Natural killer cell treated with Interleukin-12 subunit alpha and Interleukin-12 subunit beta and Interleukin-15 and Interleukin-18, amount 100 ng/mL, for 72 hours (primary cell): ENCODE results near the gene CCDC146. TPM values are rescaled to one million over a fixed set of nuclear protein-coding genes. Genes with fewer than 3 reads are reported as not detected.
"Not testable (repeated sequence)": the region's sequence is repeated elsewhere in the genome, so short reads cannot be mapped to it uniquely, and the experiment has no call there.

Source experiments
- ATAC-seq, 2 donors: fragments of 150-1000 bp; cut with Tn5 transposase in 1 of 2; sonication (Bioruptor Pico), chemical (Tn5 transposase) in 1 of 2; 2 replicates each; pipeline ENCODE4 v1.10.0; 2021
- DNase-seq: peaks from one replicate; pipeline ENCODE4 v3.0.0; 2022; ENCODE audit warnings: low spot score
- H3K27ac Mint-ChIP-seq, 2 donors: 1 replicate in 1 of 2; 2 replicates in 1 of 2; pipeline ENCODE4 v1.8.0; 2022; ENCODE audit warnings: mixed read lengths in 2 of 2, mild to moderate bottlenecking in 1 of 2, moderate library complexity in 1 of 2
- H3K27me3 Mint-ChIP-seq, 2 donors: 1 replicate in 1 of 2; 2 replicates in 1 of 2; pipeline ENCODE4 v1.8.0; 2022; ENCODE audit warnings: mixed read lengths in 2 of 2
- H3K36me3 Mint-ChIP-seq: one replicate; pipeline ENCODE4 v1.8.0; 2022; ENCODE audit warnings: mixed read lengths
- H3K4me1 Mint-ChIP-seq, 2 donors: 1 replicate in 1 of 2; 2 replicates in 1 of 2; pipeline ENCODE4 v1.8.0; 2022; ENCODE audit warnings: low read depth in 2 of 2, mixed read lengths in 2 of 2, mild to moderate bottlenecking in 1 of 2
- H3K4me3 Mint-ChIP-seq: one replicate; pipeline ENCODE4 v1.8.0; 2022; ENCODE audit warnings: mixed read lengths
- H3K9me3 Mint-ChIP-seq: 2 replicates; pipeline ENCODE4 v1.8.0; 2022; ENCODE audit warnings: mixed read lengths
- total RNA-seq, 2 donors: library from RNA; stranded (reverse); gene quantifications; one replicate each; pipeline ENCODE4 v1.2.3, GENCODE V29; 2022

CCDC146 gene
- total RNA-seq, 2 donors from 2014 or later: 3.2 to 3.4 TPM

GRCh38 chr7:77252506-77252905, 130.1 kb downstream of the CCDC146 start:
- ATAC-seq: no peak
- Mint-ChIP-seq H3K4me3 (no peak overlapping the region), H3K27me3 (no peaks in the 10 kb centered on the region), H3K27ac (peak overlapping the region in 1 of 2 donors; percentile 52), H3K36me3 (peaks cover 5% of the 10 kb centered on the region), H3K9me3 (no peaks in the 10 kb centered on the region), H3K4me1 (peaks cover 10% of the 10 kb centered on the region in 2 donors)
- no peak for DNase-seq

- H3K4me3 Mint-ChIP-seq: no peak overlapping the region
- no peaks in the 10 kb centered on the region for H3K27me3 Mint-ChIP-seq
- H3K9me3 Mint-ChIP-seq: no peaks in the 10 kb centered on the region
- H3K36me3 Mint-ChIP-seq: peaks cover 5% of the 10 kb centered on the region
- ATAC-seq (no peak), DNase-seq (no peak)
- H3K27ac Mint-ChIP-seq: peak overlapping the region in 1 of 2 donors; percentile 22
- peaks cover 10% of the 10 kb centered on the region in 2 donors for H3K4me1 Mint-ChIP-seq
Measured at GRCh38 chr7:77253151-77253550, 130.7 kb downstream of the CCDC146 start.

GRCh38 chr7:77254429-77254828, 132.0 kb downstream of the CCDC146 start:
- ATAC-seq (no peak), DNase-seq (no peak)
- Mint-ChIP-seq H3K4me1 (peaks cover 10% of the 10 kb centered on the region in 2 donors), H3K9me3 (no peaks in the 10 kb centered on the region), H3K36me3 (peaks cover 5% of the 10 kb centered on the region), H3K27ac (peak overlapping the region in 1 of 2 donors; percentile 22), H3K4me3 (no peak overlapping the region), H3K27me3 (no peaks in the 10 kb centered on the region)

- DNase-seq: no peak
- H3K4me3 Mint-ChIP-seq: no peak overlapping the region
- no peak overlapping the region for H3K27ac Mint-ChIP-seq
- peaks cover 10% of the 10 kb centered on the region in 2 donors for H3K4me1 Mint-ChIP-seq
- no peaks in the 10 kb centered on the region for H3K9me3 Mint-ChIP-seq
- peaks cover 5% of the 10 kb centered on the region for H3K36me3 Mint-ChIP-seq
- no peak for ATAC-seq
- no peaks in the 10 kb centered on the region for H3K27me3 Mint-ChIP-seq
Measured at GRCh38 chr7:77254915-77255314, 132.5 kb downstream of the CCDC146 start.

GRCh38 chr7:77258014-77258413, 135.6 kb downstream of the CCDC146 start:
- no peak for ATAC-seq
- Mint-ChIP-seq H3K9me3 (no peaks in the 10 kb centered on the region), H3K36me3 (peaks cover 5% of the 10 kb centered on the region), H3K4me3 (no peak overlapping the region), H3K27ac (no peak overlapping the region), H3K4me1 (peaks cover 10% of the 10 kb centered on the region in 2 donors), H3K27me3 (no peaks in the 10 kb centered on the region)
- no peak for DNase-seq

GRCh38 chr7:77258593-77258992, 136.2 kb downstream of the CCDC146 start:
- ATAC-seq: no peak
- H3K4me1 Mint-ChIP-seq: peaks cover 4% of the 10 kb centered on the region in 2 donors
- no peaks in the 10 kb centered on the region for H3K27me3 Mint-ChIP-seq
- no peak overlapping the region for H3K27ac Mint-ChIP-seq
- H3K4me3 Mint-ChIP-seq: no peak overlapping the region
- H3K36me3 Mint-ChIP-seq: peaks cover 4% of the 10 kb centered on the region
- no peak for DNase-seq
- no peaks in the 10 kb centered on the region for H3K9me3 Mint-ChIP-seq

- Mint-ChIP-seq H3K27me3 (no peaks in the 10 kb centered on the region), H3K27ac (no peak overlapping the region), H3K9me3 (no peaks in the 10 kb centered on the region), H3K4me3 (no peak overlapping the region), H3K4me1 (peaks cover 0 to 11% of the 10 kb centered on the region in 2 donors), H3K36me3 (no peaks in the 10 kb centered on the region)
- ATAC-seq (no peak), DNase-seq (no peak)
Measured at GRCh38 chr7:77262316-77262715, 139.9 kb downstream of the CCDC146 start.

GRCh38 chr7:77265666-77266065, 143.3 kb downstream of the CCDC146 start:
- Mint-ChIP-seq H3K4me3 (peak overlapping the region; percentile 55), H3K27me3 (no peaks in the 10 kb centered on the region), H3K4me1 (peaks cover 5 to 15% of the 10 kb centered on the region in 2 donors), H3K9me3 (no peaks in the 10 kb centered on the region), H3K27ac (peak overlapping the region in 1 of 2 donors; percentile 71), H3K36me3 (no peaks in the 10 kb centered on the region)
- DNase-seq (no peak), ATAC-seq (no peak)

GRCh38 chr7:77266291-77266794, 143.9 kb downstream of the CCDC146 start:
- peak; percentile 71 to 95 for ATAC-seq

GRCh38 chr7:77269360-77270093, 147.1 kb downstream of the CCDC146 start:
- no peaks in the 10 kb centered on the region for H3K36me3 Mint-ChIP-seq
- no peak overlapping the region for H3K4me3 Mint-ChIP-seq
- DNase-seq (no peak), ATAC-seq (no peak)
- H3K27me3 Mint-ChIP-seq: no peaks in the 10 kb centered on the region
- H3K9me3 Mint-ChIP-seq: no peaks in the 10 kb centered on the region
- peaks cover 5 to 15% of the 10 kb centered on the region in 2 donors for H3K4me1 Mint-ChIP-seq
- H3K27ac Mint-ChIP-seq: no peak overlapping the region

More at GRCh38 chr7:77266291-77266794, 143.9 kb downstream of the CCDC146 start:
- peak overlapping the region in 1 of 2 donors; percentile 71 for H3K27ac Mint-ChIP-seq
- peak overlapping the region; percentile 55 for H3K4me3 Mint-ChIP-seq
- DNase-seq: no peak
- no peaks in the 10 kb centered on the region for H3K27me3 Mint-ChIP-seq
- peaks cover 5 to 15% of the 10 kb centered on the region in 2 donors for H3K4me1 Mint-ChIP-seq
- H3K36me3 Mint-ChIP-seq: no peaks in the 10 kb centered on the region
- no peaks in the 10 kb centered on the region for H3K9me3 Mint-ChIP-seq

GRCh38 chr7:77270094-77270480, 147.7 kb downstream of the CCDC146 start:
- Mint-ChIP-seq H3K4me3 (no peak overlapping the region), H3K36me3 (no peaks in the 10 kb centered on the region), H3K27me3 (no peaks in the 10 kb centered on the region), H3K4me1 (peaks cover 5 to 15% of the 10 kb centered on the region in 2 donors), H3K27ac (no peak overlapping the region), H3K9me3 (no peaks in the 10 kb centered on the region)
- DNase-seq (no peak), ATAC-seq (no peak)

GRCh38 chr7:77271766-77272165, 149.4 kb downstream of the CCDC146 start:
- H3K9me3 Mint-ChIP-seq: no peaks in the 10 kb centered on the region
- H3K27ac Mint-ChIP-seq: no peak overlapping the region
- no peak for ATAC-seq
- no peak overlapping the region for H3K4me3 Mint-ChIP-seq
- no peaks in the 10 kb centered on the region for H3K27me3 Mint-ChIP-seq
- DNase-seq: no peak
- peaks cover 14 to 16% of the 10 kb centered on the region in 2 donors for H3K4me1 Mint-ChIP-seq
- H3K36me3 Mint-ChIP-seq: no peaks in the 10 kb centered on the region

- peaks cover 9 to 12% of the 10 kb centered on the region in 2 donors for H3K4me1 Mint-ChIP-seq
- H3K9me3 Mint-ChIP-seq, H3K27me3 Mint-ChIP-seq, H3K27ac Mint-ChIP-seq, DNase-seq, ATAC-seq, H3K36me3 Mint-ChIP-seq, H3K4me3 Mint-ChIP-seq: not testable (repeated sequence)
Measured at GRCh38 chr7:77275663-77276062, 153.2 kb downstream of the CCDC146 start.

GRCh38 chr7:77276120-77276519, 153.7 kb downstream of the CCDC146 start:
- Mint-ChIP-seq H3K9me3 (no peaks in the 10 kb centered on the region), H3K36me3 (no peaks in the 10 kb centered on the region), H3K27ac (no peak overlapping the region), H3K4me1 (peaks cover 9 to 12% of the 10 kb centered on the region in 2 donors), H3K4me3 (no peak overlapping the region), H3K27me3 (no peaks in the 10 kb centered on the region)
- ATAC-seq: no peak
- no peak for DNase-seq
